Type B pancreatic cell (in vitro differentiated cells): Measurements from ENCODE around the gene CDKAL1. TPM values are rescaled to one million over a fixed set of nuclear protein-coding genes. Genes with fewer than 3 reads are reported as not detected.

ENCODE experiments used
- DNase-seq: peaks from one replicate; pipeline ENCODE4 v3.0.0; 2021; ENCODE audit warnings: mixed read lengths; ENCODE audit not compliant: unreplicated experiment; ENCODE audit errors: extremely low spot score
- H3K27ac Mint-ChIP-seq: 2 replicates; pipeline ENCODE4 v1.8.0; 2021; ENCODE audit warnings: mild to moderate bottlenecking, mixed read lengths
- H3K27me3 Mint-ChIP-seq: 2 replicates; pipeline ENCODE4 v1.8.0; 2021; ENCODE audit warnings: mixed read lengths
- H3K36me3 Mint-ChIP-seq: 2 replicates; pipeline ENCODE4 v1.8.0; 2021; ENCODE audit warnings: mixed read lengths
- H3K4me1 Mint-ChIP-seq: one replicate; pipeline ENCODE4 v1.8.0; 2021; ENCODE audit warnings: mixed read lengths; ENCODE audit not compliant: unreplicated experiment
- H3K4me3 Mint-ChIP-seq: 2 replicates; pipeline ENCODE4 v1.8.0; 2021; ENCODE audit warnings: mild to moderate bottlenecking, mixed read lengths
- H3K9me3 Mint-ChIP-seq: 2 replicates; pipeline ENCODE4 v1.8.0; 2021; ENCODE audit warnings: mixed read lengths
- total RNA-seq: library from RNA; stranded (reverse); gene quantifications from 2 replicates; pipeline ENCODE4 v1.2.1, GENCODE V29; 2021; ENCODE audit warnings: low replicate concordance
- TF ChIP-seq, protein P1 (sequence below): fragments of 200-600 bp; sonication (generic); conservative IDR thresholded peaks from 2 replicates; pipeline ENCODE4 v1.5.0; 2021; ENCODE audit warnings: antibody characterized with exemption, mild to moderate bottlenecking

CDKAL1 gene
- total RNA-seq, 1 donor from 2014 or later, result 21.0 TPM

DNA sequence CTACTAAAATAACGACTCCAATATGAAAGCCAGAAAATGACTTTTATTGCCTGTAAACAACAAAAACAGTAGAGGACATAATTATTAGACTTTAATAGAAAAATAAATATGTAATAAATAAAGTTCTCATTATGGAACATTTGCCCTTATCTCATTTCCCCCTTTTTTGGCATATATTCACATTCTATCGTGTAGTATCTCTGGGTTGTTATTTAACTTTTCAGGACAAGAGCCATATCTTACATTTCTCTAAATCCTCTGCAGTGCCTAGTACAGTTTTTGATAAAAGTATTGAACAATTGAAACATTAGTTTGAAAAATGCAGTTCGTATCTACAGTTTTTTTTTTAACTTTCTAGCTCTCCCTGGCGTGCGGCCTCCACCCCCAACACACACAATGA lies 617.3 kb downstream of the CDKAL1 start:
- H3K4me3 Mint-ChIP-seq, result no peak overlapping the region
- DNase-seq, result no peak
- H3K36me3 Mint-ChIP-seq, result no peaks in the 10 kb centered on the region
- no peaks in the 10 kb centered on the region for H3K9me3 Mint-ChIP-seq
- peaks cover 24% of the 10 kb centered on the region for H3K4me1 Mint-ChIP-seq
- H3K27me3 Mint-ChIP-seq, result no peaks in the 10 kb centered on the region
- no peak overlapping the region for H3K27ac Mint-ChIP-seq
- TF ChIP-seq, protein P1, sequence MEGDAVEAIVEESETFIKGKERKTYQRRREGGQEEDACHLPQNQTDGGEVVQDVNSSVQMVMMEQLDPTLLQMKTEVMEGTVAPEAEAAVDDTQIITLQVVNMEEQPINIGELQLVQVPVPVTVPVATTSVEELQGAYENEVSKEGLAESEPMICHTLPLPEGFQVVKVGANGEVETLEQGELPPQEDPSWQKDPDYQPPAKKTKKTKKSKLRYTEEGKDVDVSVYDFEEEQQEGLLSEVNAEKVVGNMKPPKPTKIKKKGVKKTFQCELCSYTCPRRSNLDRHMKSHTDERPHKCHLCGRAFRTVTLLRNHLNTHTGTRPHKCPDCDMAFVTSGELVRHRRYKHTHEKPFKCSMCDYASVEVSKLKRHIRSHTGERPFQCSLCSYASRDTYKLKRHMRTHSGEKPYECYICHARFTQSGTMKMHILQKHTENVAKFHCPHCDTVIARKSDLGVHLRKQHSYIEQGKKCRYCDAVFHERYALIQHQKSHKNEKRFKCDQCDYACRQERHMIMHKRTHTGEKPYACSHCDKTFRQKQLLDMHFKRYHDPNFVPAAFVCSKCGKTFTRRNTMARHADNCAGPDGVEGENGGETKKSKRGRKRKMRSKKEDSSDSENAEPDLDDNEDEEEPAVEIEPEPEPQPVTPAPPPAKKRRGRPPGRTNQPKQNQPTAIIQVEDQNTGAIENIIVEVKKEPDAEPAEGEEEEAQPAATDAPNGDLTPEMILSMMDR, result no peak

DNA sequence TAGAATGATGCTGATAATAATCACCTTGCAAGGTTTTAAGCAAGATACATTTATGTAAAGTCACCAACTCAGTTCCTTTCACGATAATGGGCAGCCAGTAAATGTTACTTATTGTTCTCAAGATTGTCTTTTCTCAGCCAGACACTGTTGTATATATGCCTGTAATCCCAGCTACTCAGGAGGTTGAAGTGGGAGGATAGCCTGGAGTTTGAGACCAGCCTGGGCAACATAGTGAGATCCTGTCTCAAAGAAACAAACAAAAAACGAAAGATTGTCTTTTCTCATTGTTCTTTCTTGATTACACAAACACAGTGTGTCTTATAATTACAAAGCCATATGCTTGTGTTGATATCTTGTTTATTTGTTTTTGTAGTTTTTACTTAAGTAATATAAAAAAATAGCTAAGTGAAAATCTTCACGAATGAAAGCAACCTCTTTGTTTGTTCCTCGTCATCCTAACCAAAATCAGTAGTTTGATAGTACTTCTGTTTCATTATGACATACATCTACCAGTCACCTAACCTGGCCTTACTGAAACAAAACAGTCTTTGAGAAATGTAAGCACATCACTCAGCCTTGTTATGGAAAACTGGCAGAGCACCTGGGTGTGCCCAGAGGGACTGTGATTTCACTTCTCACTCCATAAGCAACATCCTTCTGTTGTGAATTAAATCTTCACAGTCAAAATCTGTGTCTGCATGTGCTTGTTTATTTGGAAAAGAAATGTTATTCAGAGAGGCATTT lies 623.1 kb downstream of the CDKAL1 start:
- no peaks in the 10 kb centered on the region for H3K36me3 Mint-ChIP-seq

DNA sequence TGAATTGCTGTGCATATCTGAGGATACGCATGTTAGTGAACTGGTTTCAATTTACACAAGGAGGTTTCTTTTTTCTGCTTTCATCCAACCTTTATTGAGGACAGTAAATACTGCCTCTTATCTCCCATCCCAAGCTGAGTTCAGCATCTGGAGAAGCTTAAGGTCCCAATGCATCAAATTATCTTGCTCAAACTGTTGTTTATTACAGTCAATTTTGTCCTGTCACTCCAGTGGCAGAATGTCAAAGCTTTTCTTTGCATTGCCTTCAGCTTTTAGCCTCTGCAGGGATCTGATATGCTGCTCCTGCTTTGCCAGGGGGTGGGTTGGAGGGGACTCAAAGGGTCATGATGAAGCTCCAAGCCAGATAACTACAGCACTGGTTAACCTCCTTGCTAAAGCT lies 623.9 kb downstream of the CDKAL1 start:
- no peak for DNase-seq
- H3K27ac Mint-ChIP-seq, result no peak overlapping the region
- H3K4me3 Mint-ChIP-seq, result no peak overlapping the region
- peaks cover 11% of the 10 kb centered on the region for H3K4me1 Mint-ChIP-seq
- H3K36me3 Mint-ChIP-seq, result no peaks in the 10 kb centered on the region
- TF ChIP-seq, protein P1, result no peak
- no peaks in the 10 kb centered on the region for H3K27me3 Mint-ChIP-seq
- no peaks in the 10 kb centered on the region for H3K9me3 Mint-ChIP-seq

More for the DNA sequence above, 623.1 kb downstream of the CDKAL1 start:
- H3K4me3 Mint-ChIP-seq, result no peak overlapping the region
- H3K27me3 Mint-ChIP-seq, result no peaks in the 10 kb centered on the region
- no peak overlapping the region for H3K27ac Mint-ChIP-seq
- no peaks in the 10 kb centered on the region for H3K9me3 Mint-ChIP-seq
- H3K4me1 Mint-ChIP-seq, result peaks cover 11% of the 10 kb centered on the region
- DNase-seq, result no peak
- TF ChIP-seq, protein P1, result no peak

DNA sequence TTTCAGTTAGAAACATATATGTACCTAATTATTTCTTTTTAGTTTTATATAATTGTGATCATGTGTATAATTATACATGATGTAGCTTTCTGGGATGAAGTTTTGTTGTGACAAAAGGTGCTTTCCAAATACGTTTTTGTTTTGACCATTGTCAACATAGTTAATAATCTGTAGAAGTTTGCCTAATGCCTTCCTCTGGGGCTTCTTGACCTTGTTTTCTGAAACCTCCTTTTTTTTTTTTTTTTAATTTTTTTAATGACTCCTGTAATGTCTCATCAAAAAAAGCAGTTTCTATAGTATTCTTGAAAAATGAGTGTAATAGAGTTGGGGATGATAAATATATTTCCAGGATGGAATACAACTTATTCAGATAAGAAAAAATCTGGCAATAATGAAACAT lies 624.6 kb downstream of the CDKAL1 start:
- no peaks in the 10 kb centered on the region for H3K36me3 Mint-ChIP-seq
- H3K9me3 Mint-ChIP-seq, result no peaks in the 10 kb centered on the region
- TF ChIP-seq, protein P1, result no peak
- H3K4me1 Mint-ChIP-seq, result peaks cover 11% of the 10 kb centered on the region
- no peak overlapping the region for H3K4me3 Mint-ChIP-seq
- no peak overlapping the region for H3K27ac Mint-ChIP-seq
- no peak for DNase-seq
- H3K27me3 Mint-ChIP-seq, result no peaks in the 10 kb centered on the region

DNA sequence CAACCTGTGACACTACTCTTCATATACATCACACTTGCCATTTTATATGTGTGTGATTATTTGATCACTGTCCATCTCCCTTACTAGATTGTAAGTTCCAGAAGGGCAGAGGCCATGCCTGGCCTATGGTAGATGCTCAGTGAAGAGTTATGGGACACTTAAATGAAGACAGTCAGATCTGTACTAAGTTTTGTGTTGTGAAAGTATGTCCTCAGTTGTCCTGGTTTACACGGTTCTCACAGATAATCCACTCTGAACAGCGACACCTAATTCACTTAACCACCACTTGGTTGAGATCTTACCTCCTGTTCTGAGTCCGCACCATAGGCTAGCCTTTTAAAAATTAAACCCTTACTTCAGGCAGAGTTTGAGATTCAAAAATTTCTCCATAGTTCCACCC lies 625.2 kb downstream of the CDKAL1 start:
- no peaks in the 10 kb centered on the region for H3K9me3 Mint-ChIP-seq
- TF ChIP-seq, protein P1, result no peak
- H3K27ac Mint-ChIP-seq, result no peak overlapping the region
- peaks cover 11% of the 10 kb centered on the region for H3K4me1 Mint-ChIP-seq
- no peaks in the 10 kb centered on the region for H3K27me3 Mint-ChIP-seq
- no peak for DNase-seq
- H3K36me3 Mint-ChIP-seq, result no peaks in the 10 kb centered on the region
- H3K4me3 Mint-ChIP-seq, result no peak overlapping the region

DNA sequence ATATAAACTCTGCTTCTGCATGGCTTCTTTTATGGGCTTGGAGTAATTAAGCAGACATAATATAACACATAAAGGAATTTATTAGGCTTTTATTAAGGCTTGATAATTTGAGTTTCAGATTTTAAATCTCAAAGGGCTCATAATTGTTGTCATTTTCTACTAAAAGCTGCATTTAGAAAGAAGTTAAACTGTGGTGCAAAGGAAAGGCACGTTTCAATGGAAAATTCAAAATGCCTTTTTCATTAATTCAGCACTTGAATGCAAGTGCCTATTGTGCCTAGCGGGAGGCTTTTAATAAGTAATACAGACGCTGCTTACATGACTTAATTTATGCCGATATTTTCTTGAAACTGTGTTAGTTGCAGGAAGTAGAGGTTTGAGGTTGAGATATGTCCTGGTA lies 627.5 kb downstream of the CDKAL1 start:
- TF ChIP-seq, protein P1, result no peak
- H3K4me1 Mint-ChIP-seq, result peaks cover 16% of the 10 kb centered on the region
- no peak overlapping the region for H3K4me3 Mint-ChIP-seq
- H3K27me3 Mint-ChIP-seq, result no peaks in the 10 kb centered on the region
- no peak for DNase-seq
- no peak overlapping the region for H3K27ac Mint-ChIP-seq
- H3K9me3 Mint-ChIP-seq, result no peaks in the 10 kb centered on the region
- no peaks in the 10 kb centered on the region for H3K36me3 Mint-ChIP-seq
